ENCODE measurements around the gene SUPT20HL1. TPM values are rescaled to one million over a fixed set of nuclear protein-coding genes. Genes with fewer than 3 reads are reported as not detected.
"Not testable (repeated sequence)": the region's sequence is repeated elsewhere in the genome, so short reads cannot be mapped to it uniquely, and the experiment has no call there.

The SUPT20HL1 gene
- not detected in 2 replicates for total RNA-seq (2012; rRNA removed)

DNA sequence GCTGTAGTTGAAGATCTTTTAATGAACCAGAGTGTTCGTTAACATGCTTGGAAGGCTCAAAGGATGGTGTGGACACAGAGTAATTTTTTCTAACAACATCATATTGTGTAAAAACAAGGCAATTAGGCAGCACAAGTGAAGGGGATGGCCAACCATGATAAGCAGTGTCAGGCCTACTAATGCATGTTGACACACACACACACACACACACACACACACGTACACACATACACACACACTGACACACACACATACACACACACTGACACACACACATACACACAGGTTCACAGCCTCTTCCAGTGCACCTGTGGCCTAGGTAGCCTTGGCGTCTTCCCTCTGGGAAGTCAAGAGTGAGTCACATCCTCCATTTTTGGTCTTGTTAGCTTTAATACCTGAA lies at the start of gene SUPT20HL1:
SUPT20HL1 (plus strand) TSS at position 368 of the 400 bp plus-strand sequence. CDS start 2,122 bp downstream, outside the sequence.
- no peak within 1 kb of the TSS for H3K4me2 ChIP-seq (ENCODE audit: low read length)
- no peak within 1 kb of the TSS for H3K4me3 ChIP-seq (ENCODE audit: low read length)
- H3K9ac ChIP-seq (ENCODE audit: low read depth, low read length) = no peak within 1 kb of the TSS
- H3K9me3 ChIP-seq (replicated peaks; ENCODE audit: low read length) = no peaks in the 10 kb centered on the region
- no peaks in the 10 kb centered on the region for H3K36me3 ChIP-seq (ENCODE audit: insufficient read depth, low read length)
- H3K27me3 ChIP-seq (ENCODE audit: control insufficient read depth, insufficient read depth, low read length) = no peaks in the 10 kb centered on the region
- H3K4me1 ChIP-seq (ENCODE audit: control insufficient read depth, insufficient read depth, low read length) = no peaks in the 10 kb centered on the region

DNA sequence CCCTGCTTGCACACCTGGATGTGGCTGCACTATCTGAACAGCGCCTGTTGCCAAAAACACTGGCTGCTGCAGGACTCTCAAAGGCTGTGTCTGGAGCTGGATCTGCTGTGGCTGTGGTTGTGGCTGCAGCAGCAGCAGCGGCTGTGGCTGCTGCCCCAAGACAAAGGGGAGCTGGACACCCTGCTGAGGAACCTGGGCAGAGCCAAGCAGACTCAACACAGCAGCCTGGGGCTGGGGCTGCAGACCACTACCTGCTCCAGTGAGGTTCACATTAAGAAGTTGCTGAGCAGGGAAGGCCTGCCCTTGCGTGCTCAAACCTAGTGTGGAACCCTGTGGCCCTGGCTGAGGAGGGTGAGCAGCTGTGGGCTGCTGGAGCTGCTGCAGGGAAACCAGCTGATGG lies 49.5 kb upstream of the SUPT20HL1 start:
- not testable (repeated sequence) for H3K4me1 ChIP-seq (ENCODE audit: control insufficient read depth, insufficient read depth, low read length); H3K36me3 ChIP-seq (ENCODE audit: insufficient read depth, low read length); H3K4me3 ChIP-seq (ENCODE audit: low read length); H3K4me2 ChIP-seq (ENCODE audit: low read length); H3K9me3 ChIP-seq (replicated peaks; ENCODE audit: low read length); H3K9ac ChIP-seq (ENCODE audit: low read depth, low read length)
- H3K27me3 ChIP-seq (ENCODE audit: control insufficient read depth, insufficient read depth, low read length) = peaks cover 20% of the 10 kb centered on the region

DNA sequence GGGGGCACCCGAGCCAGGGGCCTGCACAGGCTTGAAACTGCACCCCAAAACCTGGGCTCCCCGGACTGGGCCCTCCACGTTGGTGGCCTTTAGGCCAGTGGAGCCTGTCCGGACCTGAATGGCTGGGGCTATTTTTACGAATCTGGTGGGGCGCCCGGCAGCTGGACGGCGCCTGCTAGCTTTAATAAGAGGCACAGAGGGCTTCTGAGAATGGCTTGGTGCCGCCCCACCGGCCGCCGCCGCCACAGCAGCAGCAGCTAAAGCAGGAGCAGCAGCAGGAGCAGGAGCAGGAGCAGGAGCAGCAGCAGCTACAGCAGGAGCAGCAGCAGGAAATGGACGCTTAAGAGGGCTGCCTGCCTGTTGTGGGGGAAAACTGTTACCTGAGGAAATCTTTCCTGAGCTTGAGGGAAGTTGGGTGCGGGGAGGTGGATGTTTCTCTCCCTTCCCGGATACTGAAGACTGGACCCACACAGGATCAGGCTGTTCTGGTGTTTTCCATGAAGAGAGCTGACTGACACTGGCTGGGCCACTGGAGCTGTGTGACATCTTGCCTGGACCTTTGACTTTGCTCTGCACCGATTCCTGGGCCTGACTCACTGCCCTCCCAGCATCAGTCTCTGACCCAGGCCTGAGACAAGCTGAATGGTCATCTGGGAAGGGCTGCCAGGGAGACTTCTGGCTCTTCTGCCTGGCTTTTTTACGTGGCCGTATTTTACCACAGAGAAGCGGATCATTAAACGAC lies 48.8 kb upstream of the SUPT20HL1 start:
- not testable (repeated sequence) for H3K4me1 ChIP-seq (ENCODE audit: control insufficient read depth, insufficient read depth, low read length); H3K36me3 ChIP-seq (ENCODE audit: insufficient read depth, low read length); H3K9ac ChIP-seq (ENCODE audit: low read depth, low read length); H3K4me2 ChIP-seq (ENCODE audit: low read length); H3K9me3 ChIP-seq (replicated peaks; ENCODE audit: low read length); H3K4me3 ChIP-seq (ENCODE audit: low read length)
- H3K27me3 ChIP-seq (ENCODE audit: control insufficient read depth, insufficient read depth, low read length) = peaks cover 16% of the 10 kb centered on the region

DNA sequence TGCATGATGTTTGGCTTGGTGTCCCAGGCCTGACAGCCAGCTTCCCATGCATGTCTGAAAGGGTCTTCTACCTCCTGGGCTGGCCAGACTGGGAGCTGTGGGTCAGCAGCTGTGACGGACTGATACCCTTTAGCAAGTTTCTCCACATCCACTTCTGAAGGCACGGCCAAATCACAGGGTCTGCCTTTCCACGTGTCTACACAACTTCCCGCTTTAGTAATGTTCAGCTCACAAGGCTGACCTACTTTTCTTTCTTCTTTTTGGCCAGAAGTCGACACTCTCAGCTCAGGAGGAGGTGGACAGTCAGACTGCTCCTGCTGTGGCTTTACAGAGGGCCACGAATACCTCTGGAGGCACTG lies 48.2 kb upstream of the SUPT20HL1 start:
- H3K27me3 ChIP-seq (ENCODE audit: control insufficient read depth, insufficient read depth, low read length) = peaks cover 16% of the 10 kb centered on the region
- not testable (repeated sequence) for H3K4me3 ChIP-seq (ENCODE audit: low read length); H3K36me3 ChIP-seq (ENCODE audit: insufficient read depth, low read length); H3K9me3 ChIP-seq (replicated peaks; ENCODE audit: low read length); H3K9ac ChIP-seq (ENCODE audit: low read depth, low read length); H3K4me2 ChIP-seq (ENCODE audit: low read length); H3K4me1 ChIP-seq (ENCODE audit: control insufficient read depth, insufficient read depth, low read length)

DNA sequence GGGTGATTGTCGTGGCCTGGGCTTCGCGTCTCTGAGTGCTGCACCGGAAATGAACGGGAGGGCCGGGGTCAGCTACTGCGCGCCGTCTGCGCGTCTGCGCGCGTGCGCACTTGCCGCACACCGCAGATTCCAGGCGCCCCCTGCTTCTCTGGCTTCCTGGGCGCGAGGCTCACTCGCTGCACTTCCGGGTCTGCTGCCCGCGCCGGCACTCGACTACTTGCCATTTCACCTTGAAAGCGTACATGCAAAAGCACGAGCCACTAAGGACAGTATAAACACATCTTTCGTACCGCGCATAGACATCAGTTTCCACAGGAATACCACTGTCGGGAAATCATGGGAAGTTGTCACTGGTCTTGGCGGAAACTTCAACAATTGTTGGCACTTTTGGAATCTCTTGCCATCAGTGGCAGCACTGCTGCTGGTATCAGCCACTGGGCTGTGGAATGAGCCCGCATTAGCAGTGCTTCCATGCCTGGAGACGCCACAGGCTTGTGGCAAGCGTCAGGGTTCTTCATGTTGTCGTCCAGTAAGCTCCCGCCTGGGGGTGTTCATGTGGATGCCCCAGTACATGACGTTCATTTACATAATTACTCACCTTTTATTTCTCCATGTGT lies 46.3 kb upstream of the SUPT20HL1 start, which contains the start of gene SUPT20HL2:
SUPT20HL2 (minus strand) TSS at position 51 of the 617 bp plus-strand sequence. CDS start 754 bp downstream, outside the sequence.
- Histone ChIP-seq H3K9ac (ENCODE audit: low read depth, low read length) (no peak within 1 kb of the TSS), H3K4me2 (ENCODE audit: low read length) (no peak within 1 kb of the TSS), H3K9me3 (replicated peaks; ENCODE audit: low read length) (no peaks in the 10 kb centered on the region), H3K36me3 (ENCODE audit: insufficient read depth, low read length) (no peaks in the 10 kb centered on the region), H3K27me3 (ENCODE audit: control insufficient read depth, insufficient read depth, low read length) (peaks cover 11% of the 10 kb centered on the region), H3K4me1 (ENCODE audit: control insufficient read depth, insufficient read depth, low read length) (no peaks in the 10 kb centered on the region), H3K4me3 (ENCODE audit: low read length) (no peak within 1 kb of the TSS)

DNA sequence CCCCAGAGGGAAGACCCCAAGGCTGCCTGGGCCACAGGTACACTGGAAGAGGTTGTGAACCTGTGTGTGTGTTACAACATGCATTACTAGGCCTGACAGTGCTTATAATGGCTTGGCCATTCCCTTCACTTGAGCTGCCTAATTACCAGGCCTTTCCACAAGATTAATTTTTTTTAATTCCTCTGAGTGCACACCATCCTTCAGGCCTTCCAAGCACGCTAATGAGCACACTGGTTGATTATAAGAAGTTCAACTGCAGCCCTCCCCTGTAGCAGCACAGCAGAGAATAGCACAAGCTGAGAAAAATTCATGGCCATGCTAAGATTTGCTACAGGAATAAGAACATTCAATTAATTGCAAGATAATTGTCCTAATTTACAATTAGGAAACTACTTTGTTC lies 44.3 kb upstream of the SUPT20HL1 start:
- Histone ChIP-seq H3K36me3 (ENCODE audit: insufficient read depth, low read length) (no peaks in the 10 kb centered on the region), H3K9me3 (replicated peaks; ENCODE audit: low read length) (no peaks in the 10 kb centered on the region), H3K27me3 (ENCODE audit: control insufficient read depth, insufficient read depth, low read length) (peaks cover 6% of the 10 kb centered on the region), H3K4me2 (ENCODE audit: low read length) (no peak overlapping the region), H3K9ac (ENCODE audit: low read depth, low read length) (no peak overlapping the region), H3K4me1 (ENCODE audit: control insufficient read depth, insufficient read depth, low read length) (no peaks in the 10 kb centered on the region), H3K4me3 (ENCODE audit: low read length) (no peak overlapping the region)

DNA sequence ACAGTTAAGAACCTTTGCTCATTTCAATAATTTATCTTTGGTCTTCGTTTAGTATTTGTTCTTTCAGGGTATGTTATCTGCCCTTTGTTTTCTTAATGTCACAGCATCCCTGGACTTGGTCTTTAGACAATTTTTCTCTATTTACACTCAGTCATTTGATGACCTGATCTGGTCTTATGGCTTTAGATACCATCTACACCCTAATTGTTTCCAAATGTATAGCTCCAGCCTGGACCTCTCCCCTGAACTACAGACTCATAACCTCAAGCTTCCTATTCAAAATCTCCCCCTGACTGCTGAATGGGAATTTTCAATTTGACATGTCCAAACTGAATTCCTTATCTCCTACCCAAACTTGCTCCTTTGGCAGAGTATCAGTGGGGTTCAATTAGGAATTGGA lies 42.9 kb upstream of the SUPT20HL1 start:
- H3K27me3 ChIP-seq (ENCODE audit: control insufficient read depth, insufficient read depth, low read length) = peaks cover 11% of the 10 kb centered on the region
- no peaks in the 10 kb centered on the region for H3K36me3 ChIP-seq (ENCODE audit: insufficient read depth, low read length)
- H3K9ac ChIP-seq (ENCODE audit: low read depth, low read length) = no peak overlapping the region
- no peaks in the 10 kb centered on the region for H3K9me3 ChIP-seq (replicated peaks; ENCODE audit: low read length)
- no peak overlapping the region for H3K4me2 ChIP-seq (ENCODE audit: low read length)
- H3K4me3 ChIP-seq (ENCODE audit: low read length) = no peak overlapping the region
- H3K4me1 ChIP-seq (ENCODE audit: control insufficient read depth, insufficient read depth, low read length) = no peaks in the 10 kb centered on the region

DNA sequence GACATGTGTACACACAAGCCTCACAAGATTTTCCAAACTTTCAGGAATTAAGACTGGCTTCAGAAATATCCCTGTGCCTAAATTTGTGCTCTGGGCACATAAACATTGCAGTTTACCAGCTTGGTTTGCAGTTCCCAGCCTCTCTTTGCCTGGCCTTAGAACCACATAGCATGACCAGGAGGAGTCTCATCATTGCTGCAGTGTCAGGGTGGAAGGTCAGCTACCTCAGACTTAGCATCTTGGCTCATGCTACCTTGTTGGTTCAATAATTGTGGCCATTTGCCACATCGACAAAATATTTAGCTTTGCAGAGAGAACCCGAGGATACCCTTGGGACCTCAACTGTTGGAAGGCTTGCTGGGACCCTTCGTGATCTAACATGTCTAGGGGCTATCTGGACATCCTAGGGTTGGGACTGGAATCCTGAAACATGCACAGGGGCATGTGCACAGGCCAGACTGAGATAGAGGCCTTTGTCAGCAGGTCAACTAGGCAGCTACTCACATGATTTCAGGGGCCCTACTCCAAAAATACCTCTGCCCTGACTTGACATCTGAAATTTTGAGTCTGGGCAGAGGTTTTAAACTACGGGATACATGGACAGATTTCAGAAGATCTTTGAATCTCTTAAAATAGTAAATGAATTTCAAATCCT lies 38.6 kb upstream of the SUPT20HL1 start:
- Histone ChIP-seq H3K4me3 (ENCODE audit: low read length) (no peak overlapping the region), H3K27me3 (ENCODE audit: control insufficient read depth, insufficient read depth, low read length) (peaks cover 11% of the 10 kb centered on the region), H3K9me3 (replicated peaks; ENCODE audit: low read length) (no peaks in the 10 kb centered on the region), H3K4me2 (ENCODE audit: low read length) (no peak overlapping the region), H3K36me3 (ENCODE audit: insufficient read depth, low read length) (no peaks in the 10 kb centered on the region), H3K9ac (ENCODE audit: low read depth, low read length) (no peak overlapping the region), H3K4me1 (ENCODE audit: control insufficient read depth, insufficient read depth, low read length) (no peaks in the 10 kb centered on the region)

DNA sequence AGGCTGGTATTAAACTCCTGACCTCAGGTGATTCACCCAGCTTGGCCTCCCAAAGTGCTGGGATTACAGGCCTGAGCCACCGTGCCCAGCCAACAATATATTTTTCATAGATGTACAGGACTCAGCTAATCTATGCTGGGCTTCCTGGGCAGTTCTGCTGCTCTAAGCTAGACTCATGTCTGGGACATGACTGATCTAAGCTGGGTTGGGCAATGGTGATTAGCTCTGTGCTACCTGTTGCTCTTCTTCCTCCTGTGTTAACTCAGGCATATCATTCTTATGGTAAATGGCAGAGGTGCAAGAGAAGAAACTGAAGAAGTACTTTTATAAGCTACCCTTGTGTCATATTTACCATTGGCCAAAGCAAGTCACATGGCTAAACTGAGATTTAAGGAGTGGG lies 35.2 kb upstream of the SUPT20HL1 start:
- H3K4me3 ChIP-seq (ENCODE audit: low read length) = no peak overlapping the region
- no peak overlapping the region for H3K9ac ChIP-seq (ENCODE audit: low read depth, low read length)
- H3K9me3 ChIP-seq (replicated peaks; ENCODE audit: low read length) = no peaks in the 10 kb centered on the region
- no peak overlapping the region for H3K4me2 ChIP-seq (ENCODE audit: low read length)
- H3K4me1 ChIP-seq (ENCODE audit: control insufficient read depth, insufficient read depth, low read length) = no peaks in the 10 kb centered on the region
- H3K27me3 ChIP-seq (ENCODE audit: control insufficient read depth, insufficient read depth, low read length) = peaks cover 12% of the 10 kb centered on the region
- H3K36me3 ChIP-seq (ENCODE audit: insufficient read depth, low read length) = no peaks in the 10 kb centered on the region

DNA sequence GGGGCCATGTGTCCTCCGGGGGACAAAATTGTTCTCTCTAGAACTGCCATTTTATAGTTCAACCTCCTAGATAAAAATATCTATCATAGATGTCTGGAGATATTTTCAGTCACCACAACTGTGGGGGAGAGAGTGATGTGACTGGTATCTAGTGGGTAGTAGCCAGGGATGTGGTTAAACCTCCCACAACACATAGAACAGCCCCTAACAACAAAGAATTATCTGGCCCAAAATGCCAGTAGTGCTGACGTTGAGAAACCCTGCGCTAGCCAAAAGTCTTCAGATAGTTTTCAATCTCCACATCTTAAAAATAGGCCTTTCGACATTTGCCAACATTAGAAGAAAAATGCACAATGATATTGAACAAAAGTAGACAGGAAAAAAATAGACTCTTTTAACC lies 27.6 kb upstream of the SUPT20HL1 start:
- H3K4me2 ChIP-seq (ENCODE audit: low read length) = no peak overlapping the region
- no peaks in the 10 kb centered on the region for H3K9me3 ChIP-seq (replicated peaks; ENCODE audit: low read length)
- H3K9ac ChIP-seq (ENCODE audit: low read depth, low read length) = no peak overlapping the region
- H3K4me1 ChIP-seq (ENCODE audit: control insufficient read depth, insufficient read depth, low read length) = no peaks in the 10 kb centered on the region
- no peak overlapping the region for H3K4me3 ChIP-seq (ENCODE audit: low read length)
- no peaks in the 10 kb centered on the region for H3K36me3 ChIP-seq (ENCODE audit: insufficient read depth, low read length)
- H3K27me3 ChIP-seq (ENCODE audit: control insufficient read depth, insufficient read depth, low read length) = peaks cover 21% of the 10 kb centered on the region

DNA sequence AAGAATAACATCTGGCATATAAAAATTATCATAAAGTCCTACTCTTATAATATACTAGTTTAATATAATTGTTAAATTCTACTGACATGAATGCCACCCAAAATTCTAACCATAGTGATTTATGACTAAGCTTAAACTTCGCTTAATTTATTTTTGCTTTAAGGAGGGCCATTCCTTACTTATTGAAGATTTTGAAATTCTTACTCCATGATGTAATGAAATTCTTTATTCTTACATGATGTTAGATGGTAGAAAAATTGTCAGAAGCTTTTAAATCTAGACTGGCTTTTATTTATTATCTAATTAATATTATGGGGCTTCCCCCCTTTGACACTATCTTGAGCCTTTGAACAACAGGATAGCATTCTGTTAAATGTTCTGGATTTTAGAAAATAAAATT lies 27.1 kb upstream of the SUPT20HL1 start:
- Histone ChIP-seq H3K9ac (ENCODE audit: low read depth, low read length) (no peak overlapping the region), H3K4me1 (ENCODE audit: control insufficient read depth, insufficient read depth, low read length) (no peaks in the 10 kb centered on the region), H3K4me2 (ENCODE audit: low read length) (no peak overlapping the region), H3K4me3 (ENCODE audit: low read length) (no peak overlapping the region), H3K27me3 (ENCODE audit: control insufficient read depth, insufficient read depth, low read length) (peaks cover 21% of the 10 kb centered on the region), H3K9me3 (replicated peaks; ENCODE audit: low read length) (no peaks in the 10 kb centered on the region), H3K36me3 (ENCODE audit: insufficient read depth, low read length) (no peaks in the 10 kb centered on the region)
